ENCODE measurements around the gene ATAT1. TPM values are rescaled to one million over a fixed set of nuclear protein-coding genes. Genes with fewer than 3 reads are reported as not detected.

Gene ATAT1
- total and polyA plus RNA-seq, 2 of the 13 experiments (the other 11 are each of a cell fraction or from before 2014, with no cell fraction given) = 9.2 to 23.6 TPM

- TF ChIP-seq LRRFIP1 (CRISPR knock-in tag; conservative IDR thresholded peaks at IDR 0.05) (no peak), PRDM4 (CRISPR knock-in tag; IDR thresholded peaks at IDR 0.05; ENCODE audit: borderline replicate concordance) (no peak), ZNF232 (CRISPR knock-in tag; IDR thresholded peaks at IDR 0.05; ENCODE audit: borderline replicate concordance) (no peak), KLF12 (CRISPR knock-in tag; IDR thresholded peaks at IDR 0.05; ENCODE audit: borderline replicate concordance) (no peak), KDM2A (CRISPR knock-in tag; IDR thresholded peaks at IDR 0.05; ENCODE audit: borderline replicate concordance, low read depth) (peak; percentile 92), RBFOX2 (IDR thresholded peaks at IDR 0.05; ENCODE audit: low read depth, low read length) (no peak), ZNF83 (CRISPR knock-in tag; IDR thresholded peaks at IDR 0.05; ENCODE audit: borderline replicate concordance) (no peak; the same call in 1 of the 2 replicates), SMAD1 (CRISPR knock-in tag; IDR thresholded peaks at IDR 0.05; ENCODE audit: borderline replicate concordance, low read depth) (no peak), MXD3 (CRISPR knock-in tag; IDR thresholded peaks at IDR 0.05) (no peak)
- TF ChIP-seq, protein P1, sequence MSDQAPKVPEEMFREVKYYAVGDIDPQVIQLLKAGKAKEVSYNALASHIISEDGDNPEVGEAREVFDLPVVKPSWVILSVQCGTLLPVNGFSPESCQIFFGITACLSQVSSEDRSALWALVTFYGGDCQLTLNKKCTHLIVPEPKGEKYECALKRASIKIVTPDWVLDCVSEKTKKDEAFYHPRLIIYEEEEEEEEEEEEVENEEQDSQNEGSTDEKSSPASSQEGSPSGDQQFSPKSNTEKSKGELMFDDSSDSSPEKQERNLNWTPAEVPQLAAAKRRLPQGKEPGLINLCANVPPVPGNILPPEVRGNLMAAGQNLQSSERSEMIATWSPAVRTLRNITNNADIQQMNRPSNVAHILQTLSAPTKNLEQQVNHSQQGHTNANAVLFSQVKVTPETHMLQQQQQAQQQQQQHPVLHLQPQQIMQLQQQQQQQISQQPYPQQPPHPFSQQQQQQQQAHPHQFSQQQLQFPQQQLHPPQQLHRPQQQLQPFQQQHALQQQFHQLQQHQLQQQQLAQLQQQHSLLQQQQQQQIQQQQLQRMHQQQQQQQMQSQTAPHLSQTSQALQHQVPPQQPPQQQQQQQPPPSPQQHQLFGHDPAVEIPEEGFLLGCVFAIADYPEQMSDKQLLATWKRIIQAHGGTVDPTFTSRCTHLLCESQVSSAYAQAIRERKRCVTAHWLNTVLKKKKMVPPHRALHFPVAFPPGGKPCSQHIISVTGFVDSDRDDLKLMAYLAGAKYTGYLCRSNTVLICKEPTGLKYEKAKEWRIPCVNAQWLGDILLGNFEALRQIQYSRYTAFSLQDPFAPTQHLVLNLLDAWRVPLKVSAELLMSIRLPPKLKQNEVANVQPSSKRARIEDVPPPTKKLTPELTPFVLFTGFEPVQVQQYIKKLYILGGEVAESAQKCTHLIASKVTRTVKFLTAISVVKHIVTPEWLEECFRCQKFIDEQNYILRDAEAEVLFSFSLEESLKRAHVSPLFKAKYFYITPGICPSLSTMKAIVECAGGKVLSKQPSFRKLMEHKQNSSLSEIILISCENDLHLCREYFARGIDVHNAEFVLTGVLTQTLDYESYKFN (CRISPR knock-in tag; conservative IDR thresholded peaks at IDR 0.05) = peak; percentile 44
- TF ChIP-seq, protein P2, sequence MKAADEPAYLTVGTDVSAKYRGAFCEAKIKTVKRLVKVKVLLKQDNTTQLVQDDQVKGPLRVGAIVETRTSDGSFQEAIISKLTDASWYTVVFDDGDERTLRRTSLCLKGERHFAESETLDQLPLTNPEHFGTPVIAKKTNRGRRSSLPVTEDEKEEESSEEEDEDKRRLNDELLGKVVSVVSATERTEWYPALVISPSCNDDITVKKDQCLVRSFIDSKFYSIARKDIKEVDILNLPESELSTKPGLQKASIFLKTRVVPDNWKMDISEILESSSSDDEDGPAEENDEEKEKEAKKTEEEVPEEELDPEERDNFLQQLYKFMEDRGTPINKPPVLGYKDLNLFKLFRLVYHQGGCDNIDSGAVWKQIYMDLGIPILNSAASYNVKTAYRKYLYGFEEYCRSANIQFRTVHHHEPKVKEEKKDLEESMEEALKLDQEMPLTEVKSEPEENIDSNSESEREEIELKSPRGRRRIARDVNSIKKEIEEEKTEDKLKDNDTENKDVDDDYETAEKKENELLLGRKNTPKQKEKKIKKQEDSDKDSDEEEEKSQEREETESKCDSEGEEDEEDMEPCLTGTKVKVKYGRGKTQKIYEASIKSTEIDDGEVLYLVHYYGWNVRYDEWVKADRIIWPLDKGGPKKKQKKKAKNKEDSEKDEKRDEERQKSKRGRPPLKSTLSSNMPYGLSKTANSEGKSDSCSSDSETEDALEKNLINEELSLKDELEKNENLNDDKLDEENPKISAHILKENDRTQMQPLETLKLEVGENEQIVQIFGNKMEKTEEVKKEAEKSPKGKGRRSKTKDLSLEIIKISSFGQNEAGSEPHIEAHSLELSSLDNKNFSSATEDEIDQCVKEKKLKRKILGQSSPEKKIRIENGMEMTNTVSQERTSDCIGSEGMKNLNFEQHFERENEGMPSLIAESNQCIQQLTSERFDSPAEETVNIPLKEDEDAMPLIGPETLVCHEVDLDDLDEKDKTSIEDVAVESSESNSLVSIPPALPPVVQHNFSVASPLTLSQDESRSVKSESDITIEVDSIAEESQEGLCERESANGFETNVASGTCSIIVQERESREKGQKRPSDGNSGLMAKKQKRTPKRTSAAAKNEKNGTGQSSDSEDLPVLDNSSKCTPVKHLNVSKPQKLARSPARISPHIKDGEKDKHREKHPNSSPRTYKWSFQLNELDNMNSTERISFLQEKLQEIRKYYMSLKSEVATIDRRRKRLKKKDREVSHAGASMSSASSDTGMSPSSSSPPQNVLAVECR (CRISPR knock-in tag; IDR thresholded peaks at IDR 0.05; ENCODE audit: borderline replicate concordance) = peak; percentile 78; the same call in 1 of the 2 replicates
These were observed 52.5 kb downstream of the ATAT1 start (continued) for GRCh38 chr6:30678964-30679726.
